NK-92 treated with Interleukin-12 subunit alpha and Interleukin-12 subunit beta, amount 100 ng/mL, for 24 hours (cell line): ENCODE measurements around the gene IRS2.

Experiments
- DNase-seq: peaks from one replicate; lab custom pipeline; 2025; lab: John Stamatoyannopoulos, UW

IRS2 gene

GRCh38 chr13:109779876-109780510 lies 6.4 kb downstream of the IRS2 start:
- DNase-seq = no peak

- no peak for DNase-seq
Measured at GRCh38 chr13:109779074-109779473, 7.3 kb downstream of the IRS2 start.

GRCh38 chr13:109778102-109778542 lies 8.3 kb downstream of the IRS2 start:
- no peak for DNase-seq

GRCh38 chr13:109776575-109776974 lies 9.8 kb downstream of the IRS2 start:
- no peak for DNase-seq

- DNase-seq = no peak
Measured at GRCh38 chr13:109773786-109774185, 12.6 kb downstream of the IRS2 start.

- DNase-seq = no peak
Measured at GRCh38 chr13:109773276-109773675, 13.1 kb downstream of the IRS2 start.

GRCh38 chr13:109771926-109772325 lies 14.5 kb downstream of the IRS2 start:
- DNase-seq = no peak

GRCh38 chr13:109770436-109770835 lies 15.9 kb downstream of the IRS2 start:
- DNase-seq = no peak

- DNase-seq = no peak
Measured at GRCh38 chr13:109769921-109770320, 16.5 kb downstream of the IRS2 start.

- no peak for DNase-seq
Measured at GRCh38 chr13:109769275-109769674, 17.1 kb downstream of the IRS2 start.

GRCh38 chr13:109768616-109769015 lies 17.8 kb downstream of the IRS2 start:
- DNase-seq = no peak

GRCh38 chr13:109768176-109768575 lies 18.2 kb downstream of the IRS2 start:
- no peak for DNase-seq

GRCh38 chr13:109767023-109767422 lies 19.4 kb downstream of the IRS2 start:
- DNase-seq = no peak

- DNase-seq = no peak
Measured at GRCh38 chr13:109764470-109765291, 21.7 kb downstream of the IRS2 start.

GRCh38 chr13:109764045-109764444 lies 22.3 kb downstream of the IRS2 start:
- no peak for DNase-seq

GRCh38 chr13:109762791-109763190 lies 23.6 kb downstream of the IRS2 start:
- DNase-seq = no peak

GRCh38 chr13:109761695-109762094 lies 24.7 kb downstream of the IRS2 start:
- DNase-seq = no peak

- DNase-seq = no peak
Measured at GRCh38 chr13:109760951-109761350, 25.4 kb downstream of the IRS2 start.

- DNase-seq = no peak
Measured at GRCh38 chr13:109760402-109760801, 26.0 kb downstream of the IRS2 start.

- DNase-seq = no peak
Measured at GRCh38 chr13:109759609-109760008, 26.8 kb downstream of the IRS2 start.

- DNase-seq = no peak
Measured at GRCh38 chr13:109758937-109759480, 27.4 kb downstream of the IRS2 start.

- DNase-seq = no peak
Measured at GRCh38 chr13:109756778-109757177, 29.6 kb downstream of the IRS2 start.

GRCh38 chr13:109755997-109756396 lies 30.4 kb downstream of the IRS2 start:
- no peak for DNase-seq
